ENCODE measurements around the gene FANCE.
A peak's percentile ranks its signal among the peaks of the same experiment; 100 is the strongest.

FANCE gene

GRCh38 chr6:35452183-35453090 is at the start of gene FANCE:
Gene FANCE, plus strand, starts transcription at chr6:35452338. Its CDS starts 208 bp downstream, at chr6:35452546.
- peak; percentile 88 for DNase-seq (ENCODE audit: low read depth)

GRCh38 chr6:35402856-35403191 is 49.3 kb upstream of the FANCE start:
- no peak for DNase-seq (ENCODE audit: low read depth)

GRCh38 chr6:35403544-35404442 is 48.3 kb upstream of the FANCE start:
- no peak for DNase-seq (ENCODE audit: low read depth)

- DNase-seq (ENCODE audit: low read depth) = no peak
Observed at GRCh38 chr6:35406711-35407485, 45.2 kb upstream of the FANCE start.

- no peak for DNase-seq (ENCODE audit: low read depth)
Observed at GRCh38 chr6:35409245-35409644, 42.9 kb upstream of the FANCE start.

- DNase-seq (ENCODE audit: low read depth) = no peak
Observed at GRCh38 chr6:35410131-35410530, 42.0 kb upstream of the FANCE start.

GRCh38 chr6:35411066-35411465 is 41.1 kb upstream of the FANCE start:
- DNase-seq (ENCODE audit: low read depth) = no peak

GRCh38 chr6:35412102-35412501 is 40.0 kb upstream of the FANCE start:
- DNase-seq (ENCODE audit: low read depth) = no peak

GRCh38 chr6:35413911-35414310 is 38.2 kb upstream of the FANCE start:
- no peak for DNase-seq (ENCODE audit: low read depth)

GRCh38 chr6:35415065-35415891 is 36.9 kb upstream of the FANCE start:
- DNase-seq (ENCODE audit: low read depth) = peak; percentile 87

GRCh38 chr6:35417979-35418661 is 34.0 kb upstream of the FANCE start:
- DNase-seq (ENCODE audit: low read depth) = no peak

GRCh38 chr6:35419417-35419816 is 32.7 kb upstream of the FANCE start:
- DNase-seq (ENCODE audit: low read depth) = peak; percentile 70

GRCh38 chr6:35419961-35420360 is 32.2 kb upstream of the FANCE start:
- no peak for DNase-seq (ENCODE audit: low read depth)

GRCh38 chr6:35425284-35425683 is 26.9 kb upstream of the FANCE start:
- peak; percentile 90 for DNase-seq (ENCODE audit: low read depth)

- no peak for DNase-seq (ENCODE audit: low read depth)
Observed at GRCh38 chr6:35426074-35426473, 26.1 kb upstream of the FANCE start.

GRCh38 chr6:35427435-35427834 is 24.7 kb upstream of the FANCE start:
- DNase-seq (ENCODE audit: low read depth) = no peak

- DNase-seq (ENCODE audit: low read depth) = peak; percentile 59
Observed at GRCh38 chr6:35427851-35428321, 24.3 kb upstream of the FANCE start.

- no peak for DNase-seq (ENCODE audit: low read depth)
Observed at GRCh38 chr6:35428421-35429149, 23.6 kb upstream of the FANCE start.

- DNase-seq (ENCODE audit: low read depth) = no peak
Observed at GRCh38 chr6:35429463-35429862, 22.7 kb upstream of the FANCE start.

- no peak for DNase-seq (ENCODE audit: low read depth)
Observed at GRCh38 chr6:35432291-35432690, 19.8 kb upstream of the FANCE start.

Data from fibroblast of gingiva (primary cell).